PC-9 (cell line): ENCODE measurements around the gene GNAL.

Source experiments
- EZH2 ChIP-seq: fragments of 200-600 bp; sonication (generic); IDR thresholded peaks from 2 replicates; pipeline ENCODE4 v1.8.0; 2017; ENCODE audit warnings: antibody characterized with exemption, low read depth
- TF ChIP-seq, protein P1 (sequence below): fragments of 200-600 bp; sonication (generic); conservative IDR thresholded peaks from 2 replicates; pipeline ENCODE4 v1.6.1; 2017; ENCODE audit warnings: mixed run types, antibody characterized with exemption, mild to moderate bottlenecking, moderate library complexity

DNA sequence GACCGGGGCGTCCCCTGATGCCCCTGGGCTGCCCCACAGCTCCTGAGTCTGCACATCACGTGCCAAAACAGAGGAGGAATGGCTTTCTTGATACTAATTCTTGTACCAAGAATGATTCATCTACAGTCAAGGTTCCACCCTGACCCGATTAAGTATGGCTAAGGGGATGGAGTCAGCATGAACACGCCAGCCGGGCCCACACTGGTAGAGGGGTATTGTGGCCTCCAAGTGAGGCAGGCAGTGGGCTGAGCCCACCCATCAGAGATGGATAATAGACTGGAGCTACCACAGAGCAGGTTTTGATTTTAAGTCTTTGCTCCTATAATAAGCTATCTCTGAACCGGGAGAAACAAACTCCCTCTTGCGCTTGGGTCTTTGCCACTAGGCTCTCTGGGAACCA is 17.9 kb upstream of the GNAL start:
- TF ChIP-seq, protein P1, sequence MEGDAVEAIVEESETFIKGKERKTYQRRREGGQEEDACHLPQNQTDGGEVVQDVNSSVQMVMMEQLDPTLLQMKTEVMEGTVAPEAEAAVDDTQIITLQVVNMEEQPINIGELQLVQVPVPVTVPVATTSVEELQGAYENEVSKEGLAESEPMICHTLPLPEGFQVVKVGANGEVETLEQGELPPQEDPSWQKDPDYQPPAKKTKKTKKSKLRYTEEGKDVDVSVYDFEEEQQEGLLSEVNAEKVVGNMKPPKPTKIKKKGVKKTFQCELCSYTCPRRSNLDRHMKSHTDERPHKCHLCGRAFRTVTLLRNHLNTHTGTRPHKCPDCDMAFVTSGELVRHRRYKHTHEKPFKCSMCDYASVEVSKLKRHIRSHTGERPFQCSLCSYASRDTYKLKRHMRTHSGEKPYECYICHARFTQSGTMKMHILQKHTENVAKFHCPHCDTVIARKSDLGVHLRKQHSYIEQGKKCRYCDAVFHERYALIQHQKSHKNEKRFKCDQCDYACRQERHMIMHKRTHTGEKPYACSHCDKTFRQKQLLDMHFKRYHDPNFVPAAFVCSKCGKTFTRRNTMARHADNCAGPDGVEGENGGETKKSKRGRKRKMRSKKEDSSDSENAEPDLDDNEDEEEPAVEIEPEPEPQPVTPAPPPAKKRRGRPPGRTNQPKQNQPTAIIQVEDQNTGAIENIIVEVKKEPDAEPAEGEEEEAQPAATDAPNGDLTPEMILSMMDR, result no peak
- TF ChIP-seq EZH2, result no peak
